ENCODE data around the gene NEDD8. TPM values are rescaled to one million over a fixed set of nuclear protein-coding genes. Genes with fewer than 3 reads are reported as not detected.
"Not testable (repeated sequence)": the region's sequence is repeated elsewhere in the genome, so short reads cannot be mapped to it uniquely, and the experiment has no call there.

NEDD8 gene
- total RNA-seq, 1 donor from 2014 or later, result 169 TPM

- no peaks in the 10 kb centered on the region for H3K36me3 Mint-ChIP-seq (ENCODE audit: unreplicated experiment)
- TF ChIP-seq CTCF (IDR thresholded peaks at IDR 0.05; ENCODE audit: partially characterized antibody, unreplicated experiment), result no peak
- no peak overlapping the region for H3K27ac Mint-ChIP-seq (ENCODE audit: unreplicated experiment)
- H3K4me3 Mint-ChIP-seq (ENCODE audit: unreplicated experiment), result no peak overlapping the region
- H3K9me3 Mint-ChIP-seq (ENCODE audit: unreplicated experiment), result peaks cover 4% of the 10 kb centered on the region
- H3K4me1 Mint-ChIP-seq (ENCODE audit: low read depth, unreplicated experiment), result peaks cover 9% of the 10 kb centered on the region
- no peak for DNase-seq
- H3K27me3 Mint-ChIP-seq (ENCODE audit: unreplicated experiment), result peaks cover 5% of the 10 kb centered on the region
Observed at GRCh38 chr14:24249230-24250021, 17.3 kb upstream of the NEDD8 start.

- TF ChIP-seq CTCF (IDR thresholded peaks at IDR 0.05; ENCODE audit: partially characterized antibody, unreplicated experiment), result no peak
- H3K36me3 Mint-ChIP-seq (ENCODE audit: unreplicated experiment), result no peaks in the 10 kb centered on the region
- peaks cover 13% of the 10 kb centered on the region for H3K4me1 Mint-ChIP-seq (ENCODE audit: low read depth, unreplicated experiment)
- H3K27me3 Mint-ChIP-seq (ENCODE audit: unreplicated experiment), result peaks cover 10% of the 10 kb centered on the region
- no peak overlapping the region for H3K4me3 Mint-ChIP-seq (ENCODE audit: unreplicated experiment)
- H3K27ac Mint-ChIP-seq (ENCODE audit: unreplicated experiment), result no peak overlapping the region
- no peak for DNase-seq
- peaks cover 10% of the 10 kb centered on the region for H3K9me3 Mint-ChIP-seq (ENCODE audit: unreplicated experiment)
Observed at GRCh38 chr14:24247422-24247821, 15.3 kb upstream of the NEDD8 start.

GRCh38 chr14:24246765-24247212 is 14.6 kb upstream of the NEDD8 start:
- no peak for TF ChIP-seq CTCF (IDR thresholded peaks at IDR 0.05; ENCODE audit: partially characterized antibody, unreplicated experiment)

GRCh38 chr14:24245350-24245749 is 13.2 kb upstream of the NEDD8 start:
- not testable (repeated sequence) for H3K9me3 Mint-ChIP-seq (ENCODE audit: unreplicated experiment); DNase-seq
- H3K27me3 Mint-ChIP-seq (ENCODE audit: unreplicated experiment), result peaks cover 13% of the 10 kb centered on the region

More at GRCh38 chr14:24246765-24247212, 14.6 kb upstream of the NEDD8 start:
- Mint-ChIP-seq H3K27me3 (ENCODE audit: unreplicated experiment) (peaks cover 13% of the 10 kb centered on the region), H3K9me3 (ENCODE audit: unreplicated experiment) (peaks cover 11% of the 10 kb centered on the region), H3K27ac (ENCODE audit: unreplicated experiment) (no peak overlapping the region), H3K4me3 (ENCODE audit: unreplicated experiment) (no peak overlapping the region), H3K36me3 (ENCODE audit: unreplicated experiment) (no peaks in the 10 kb centered on the region), H3K4me1 (ENCODE audit: low read depth, unreplicated experiment) (peaks cover 13% of the 10 kb centered on the region)
- DNase-seq, result no peak

GRCh38 chr14:24243336-24243836 is 11.2 kb upstream of the NEDD8 start:
- H3K4me3 Mint-ChIP-seq (ENCODE audit: unreplicated experiment), result peak overlapping the region; percentile 98
- peaks cover 9% of the 10 kb centered on the region for H3K4me1 Mint-ChIP-seq (ENCODE audit: low read depth, unreplicated experiment)
- peaks cover 15% of the 10 kb centered on the region for H3K27me3 Mint-ChIP-seq (ENCODE audit: unreplicated experiment)
- peak overlapping the region; percentile 99 for H3K27ac Mint-ChIP-seq (ENCODE audit: unreplicated experiment)
- H3K9me3 Mint-ChIP-seq (ENCODE audit: unreplicated experiment), result peaks cover 7% of the 10 kb centered on the region
- no peak for TF ChIP-seq CTCF (IDR thresholded peaks at IDR 0.05; ENCODE audit: partially characterized antibody, unreplicated experiment)
- H3K36me3 Mint-ChIP-seq (ENCODE audit: unreplicated experiment), result no peaks in the 10 kb centered on the region
- no peak for DNase-seq

More at GRCh38 chr14:24245350-24245749, 13.2 kb upstream of the NEDD8 start:
- peaks cover 13% of the 10 kb centered on the region for H3K4me1 Mint-ChIP-seq (ENCODE audit: low read depth, unreplicated experiment)
- not testable (repeated sequence) for H3K4me3 Mint-ChIP-seq (ENCODE audit: unreplicated experiment); H3K27ac Mint-ChIP-seq (ENCODE audit: unreplicated experiment); H3K36me3 Mint-ChIP-seq (ENCODE audit: unreplicated experiment)
